K562 (cell line): ENCODE data around the gene PIK3R2. TPM values are rescaled to one million over a fixed set of nuclear protein-coding genes. Genes with fewer than 3 reads are reported as not detected.

ENCODE experiments used
- BCOR ChIP-seq: fragments of 450-650 bp; IDR thresholded peaks from 2 replicates; pipeline ENCODE4 v1.6.1; 2016
- HNRNPK ChIP-seq: fragments of 200-400 bp; formaldehyde crosslinking; IDR thresholded peaks from one replicate; pipeline ENCODE4 v1.6.1; 2018; ENCODE audit warnings: mild to moderate bottlenecking, low read depth, low read length; ENCODE audit not compliant: poor library complexity, severe bottlenecking
- HNRNPLL ChIP-seq: fragments of 200-400 bp; formaldehyde crosslinking; IDR thresholded peaks from 2 replicates; pipeline ENCODE4 v1.6.1; 2017; ENCODE audit warnings: low read length, low read depth, mild to moderate bottlenecking; ENCODE audit not compliant: poor library complexity, severe bottlenecking
- NR2C1 ChIP-seq, 2 experiments: fragments of 450-650 bp; IDR thresholded peaks; 2 replicates each; pipeline ENCODE4 v1.6.1; 2017; ENCODE audit warnings: mild to moderate bottlenecking in 2 of 2, antibody characterized with exemption in 1 of 2, inconsistent platforms in 1 of 2, missing compliant biosample characterization in 1 of 2, missing genetic modification characterization in 1 of 2
- NR3C1 ChIP-seq: sonication (generic); formaldehyde crosslinking; IDR thresholded peaks from 2 replicates; pipeline ENCODE4 v1.8.1; 2022; ENCODE audit warnings: missing genetic modification reagents
- PHTF2 ChIP-seq: fragments of 250-450 bp; sonication (Bioruptor Pico); IDR thresholded peaks from 2 replicates; pipeline ENCODE4 v1.5.0; 2021; ENCODE audit warnings: mild to moderate bottlenecking
- SMAD1 ChIP-seq: fragments of 150-350 bp; IDR thresholded peaks from 2 replicates; pipeline ENCODE4 v1.6.1; 2014; ENCODE audit warnings: low read length, low read depth; ENCODE audit not compliant: partially characterized antibody
- SNIP1 ChIP-seq: fragments of 450-650 bp; IDR thresholded peaks from 2 replicates; pipeline ENCODE4 v1.7.1; 2017; ENCODE audit warnings: low read depth, mild to moderate bottlenecking
- TGIF2 ChIP-seq: sonication (generic); formaldehyde crosslinking; IDR thresholded peaks from 2 replicates; pipeline ENCODE4 v1.8.1; 2022; ENCODE audit warnings: mild to moderate bottlenecking, missing genetic modification reagents, moderate library complexity
- ZBTB7A ChIP-seq: IDR thresholded peaks from 2 replicates; pipeline ENCODE4 v1.6.1; 2011; ENCODE audit warnings: low read depth, mild to moderate bottlenecking, low read length, moderate library complexity, borderline replicate concordance; ENCODE audit not compliant: control insufficient read depth
- polyA plus RNA-seq, 8 experiments: library from polyadenylated mRNA; depleted of rRNA in 4 of 8; stranded (reverse) in 5 of 8; unstranded in 3 of 8; fragments of >200 nt; fragmentation: Nextera tagmentation in 2 of 8; fragmentation: Illumina TruSeq in 1 of 8; extraction: Ambion mirVana in 2 of 8; extraction: Trizol in 1 of 8; gene quantifications; 2 replicates each; pipeline versions ENCODE4 v1.2.1 to v1.2.3, GENCODE V29; 2011 to 2014; ENCODE audit warnings: inconsistent platforms in 1 of 8, missing spikeins in 1 of 8
- total RNA-seq, 7 experiments: library from RNA; depleted of rRNA in 6 of 7; stranded (reverse); fragments of >200 nt in 6 of 7; fragmentation: Illumina TruSeq in 2 of 7; extraction: Trizol in 2 of 7; gene quantifications; 2 replicates each; pipeline versions ENCODE4 v1.2.1 to v1.2.3, GENCODE V29; 2011 to 2021; ENCODE audit warnings: low replicate concordance in 1 of 7
- TF ChIP-seq, protein P1 (sequence below): fragments of 450-650 bp; IDR thresholded peaks from 2 replicates; pipeline ENCODE4 v1.7.0; 2016; ENCODE audit warnings: borderline replicate concordance
- TF ChIP-seq, protein P2 (sequence below), 2 experiments: IDR thresholded peaks; 2 replicates each; pipeline ENCODE4 v1.6.1; 2012; ENCODE audit warnings: improper control_type of control experiment in 2 of 2, low read depth in 2 of 2, low read length in 2 of 2, borderline replicate concordance in 1 of 2
- TF ChIP-seq, protein P3 (sequence below): sonication (generic); formaldehyde crosslinking; IDR thresholded peaks from 2 replicates; pipeline ENCODE4 v1.8.1; 2023; ENCODE audit warnings: mild to moderate bottlenecking, missing genetic modification reagents
- TF ChIP-seq, protein P4 (sequence below): fragments of 450-650 bp; IDR thresholded peaks from 2 replicates; pipeline ENCODE4 v1.6.1; 2016; ENCODE audit warnings: mild to moderate bottlenecking
- TF ChIP-seq, protein P5 (sequence below): fragments of 450-650 bp; IDR thresholded peaks from 2 replicates; pipeline ENCODE4 v1.6.1; 2016; ENCODE audit warnings: missing biosample characterization, missing genetic modification characterization

Gene PIK3R2
- total and polyA plus RNA-seq, 9 of the 15 experiments (the other 6 are each of a cell fraction or from before 2014, with no cell fraction given): 0.39 to 37.9 (median 5.3) TPM

GRCh38 chr19:18109733-18110608 is 43.0 kb upstream of the PIK3R2 start (continued):
- TF ChIP-seq, protein P1, sequence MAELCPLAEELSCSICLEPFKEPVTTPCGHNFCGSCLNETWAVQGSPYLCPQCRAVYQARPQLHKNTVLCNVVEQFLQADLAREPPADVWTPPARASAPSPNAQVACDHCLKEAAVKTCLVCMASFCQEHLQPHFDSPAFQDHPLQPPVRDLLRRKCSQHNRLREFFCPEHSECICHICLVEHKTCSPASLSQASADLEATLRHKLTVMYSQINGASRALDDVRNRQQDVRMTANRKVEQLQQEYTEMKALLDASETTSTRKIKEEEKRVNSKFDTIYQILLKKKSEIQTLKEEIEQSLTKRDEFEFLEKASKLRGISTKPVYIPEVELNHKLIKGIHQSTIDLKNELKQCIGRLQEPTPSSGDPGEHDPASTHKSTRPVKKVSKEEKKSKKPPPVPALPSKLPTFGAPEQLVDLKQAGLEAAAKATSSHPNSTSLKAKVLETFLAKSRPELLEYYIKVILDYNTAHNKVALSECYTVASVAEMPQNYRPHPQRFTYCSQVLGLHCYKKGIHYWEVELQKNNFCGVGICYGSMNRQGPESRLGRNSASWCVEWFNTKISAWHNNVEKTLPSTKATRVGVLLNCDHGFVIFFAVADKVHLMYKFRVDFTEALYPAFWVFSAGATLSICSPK: no peak
- TF ChIP-seq, protein P2, sequence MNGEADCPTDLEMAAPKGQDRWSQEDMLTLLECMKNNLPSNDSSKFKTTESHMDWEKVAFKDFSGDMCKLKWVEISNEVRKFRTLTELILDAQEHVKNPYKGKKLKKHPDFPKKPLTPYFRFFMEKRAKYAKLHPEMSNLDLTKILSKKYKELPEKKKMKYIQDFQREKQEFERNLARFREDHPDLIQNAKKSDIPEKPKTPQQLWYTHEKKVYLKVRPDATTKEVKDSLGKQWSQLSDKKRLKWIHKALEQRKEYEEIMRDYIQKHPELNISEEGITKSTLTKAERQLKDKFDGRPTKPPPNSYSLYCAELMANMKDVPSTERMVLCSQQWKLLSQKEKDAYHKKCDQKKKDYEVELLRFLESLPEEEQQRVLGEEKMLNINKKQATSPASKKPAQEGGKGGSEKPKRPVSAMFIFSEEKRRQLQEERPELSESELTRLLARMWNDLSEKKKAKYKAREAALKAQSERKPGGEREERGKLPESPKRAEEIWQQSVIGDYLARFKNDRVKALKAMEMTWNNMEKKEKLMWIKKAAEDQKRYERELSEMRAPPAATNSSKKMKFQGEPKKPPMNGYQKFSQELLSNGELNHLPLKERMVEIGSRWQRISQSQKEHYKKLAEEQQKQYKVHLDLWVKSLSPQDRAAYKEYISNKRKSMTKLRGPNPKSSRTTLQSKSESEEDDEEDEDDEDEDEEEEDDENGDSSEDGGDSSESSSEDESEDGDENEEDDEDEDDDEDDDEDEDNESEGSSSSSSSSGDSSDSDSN (IDR thresholded peaks at IDR 0.05; ENCODE audit: borderline replicate concordance in 1 of 2, low read depth in 2 of 2, low read length in 2 of 2): peak; percentile 33 to 49; a peak in 2 of 4 replicates
- TF ChIP-seq HNRNPLL: no peak
- no peak for TF ChIP-seq NR3C1 (CRISPR knock-in tag)
- TF ChIP-seq SMAD1: no peak
- peak; percentile 21 for TF ChIP-seq BCOR
- no peak for TF ChIP-seq PHTF2 (CRISPR knock-in tag)
- TF ChIP-seq, protein P3, sequence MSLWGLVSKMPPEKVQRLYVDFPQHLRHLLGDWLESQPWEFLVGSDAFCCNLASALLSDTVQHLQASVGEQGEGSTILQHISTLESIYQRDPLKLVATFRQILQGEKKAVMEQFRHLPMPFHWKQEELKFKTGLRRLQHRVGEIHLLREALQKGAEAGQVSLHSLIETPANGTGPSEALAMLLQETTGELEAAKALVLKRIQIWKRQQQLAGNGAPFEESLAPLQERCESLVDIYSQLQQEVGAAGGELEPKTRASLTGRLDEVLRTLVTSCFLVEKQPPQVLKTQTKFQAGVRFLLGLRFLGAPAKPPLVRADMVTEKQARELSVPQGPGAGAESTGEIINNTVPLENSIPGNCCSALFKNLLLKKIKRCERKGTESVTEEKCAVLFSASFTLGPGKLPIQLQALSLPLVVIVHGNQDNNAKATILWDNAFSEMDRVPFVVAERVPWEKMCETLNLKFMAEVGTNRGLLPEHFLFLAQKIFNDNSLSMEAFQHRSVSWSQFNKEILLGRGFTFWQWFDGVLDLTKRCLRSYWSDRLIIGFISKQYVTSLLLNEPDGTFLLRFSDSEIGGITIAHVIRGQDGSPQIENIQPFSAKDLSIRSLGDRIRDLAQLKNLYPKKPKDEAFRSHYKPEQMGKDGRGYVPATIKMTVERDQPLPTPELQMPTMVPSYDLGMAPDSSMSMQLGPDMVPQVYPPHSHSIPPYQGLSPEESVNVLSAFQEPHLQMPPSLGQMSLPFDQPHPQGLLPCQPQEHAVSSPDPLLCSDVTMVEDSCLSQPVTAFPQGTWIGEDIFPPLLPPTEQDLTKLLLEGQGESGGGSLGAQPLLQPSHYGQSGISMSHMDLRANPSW (CRISPR knock-in tag): no peak
- TF ChIP-seq SNIP1: no peak
- TF ChIP-seq TGIF2: no peak; the same call in 1 of the 2 replicates
- peak; percentile 74; the same call in 1 of the 2 replicates for TF ChIP-seq ZBTB7A
- TF ChIP-seq, protein P4, sequence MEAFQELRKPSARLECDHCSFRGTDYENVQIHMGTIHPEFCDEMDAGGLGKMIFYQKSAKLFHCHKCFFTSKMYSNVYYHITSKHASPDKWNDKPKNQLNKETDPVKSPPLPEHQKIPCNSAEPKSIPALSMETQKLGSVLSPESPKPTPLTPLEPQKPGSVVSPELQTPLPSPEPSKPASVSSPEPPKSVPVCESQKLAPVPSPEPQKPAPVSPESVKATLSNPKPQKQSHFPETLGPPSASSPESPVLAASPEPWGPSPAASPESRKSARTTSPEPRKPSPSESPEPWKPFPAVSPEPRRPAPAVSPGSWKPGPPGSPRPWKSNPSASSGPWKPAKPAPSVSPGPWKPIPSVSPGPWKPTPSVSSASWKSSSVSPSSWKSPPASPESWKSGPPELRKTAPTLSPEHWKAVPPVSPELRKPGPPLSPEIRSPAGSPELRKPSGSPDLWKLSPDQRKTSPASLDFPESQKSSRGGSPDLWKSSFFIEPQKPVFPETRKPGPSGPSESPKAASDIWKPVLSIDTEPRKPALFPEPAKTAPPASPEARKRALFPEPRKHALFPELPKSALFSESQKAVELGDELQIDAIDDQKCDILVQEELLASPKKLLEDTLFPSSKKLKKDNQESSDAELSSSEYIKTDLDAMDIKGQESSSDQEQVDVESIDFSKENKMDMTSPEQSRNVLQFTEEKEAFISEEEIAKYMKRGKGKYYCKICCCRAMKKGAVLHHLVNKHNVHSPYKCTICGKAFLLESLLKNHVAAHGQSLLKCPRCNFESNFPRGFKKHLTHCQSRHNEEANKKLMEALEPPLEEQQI: no peak
- no peak for TF ChIP-seq NR2C1 (IDR thresholded peaks at IDR 0.05)
- TF ChIP-seq NR2C1 (tag; IDR thresholded peaks at IDR 0.05): 0 out of 2 replicates have a peak, but pooled peaks have one; percentile 8
- TF ChIP-seq HNRNPK: no peak
- TF ChIP-seq, protein P5, sequence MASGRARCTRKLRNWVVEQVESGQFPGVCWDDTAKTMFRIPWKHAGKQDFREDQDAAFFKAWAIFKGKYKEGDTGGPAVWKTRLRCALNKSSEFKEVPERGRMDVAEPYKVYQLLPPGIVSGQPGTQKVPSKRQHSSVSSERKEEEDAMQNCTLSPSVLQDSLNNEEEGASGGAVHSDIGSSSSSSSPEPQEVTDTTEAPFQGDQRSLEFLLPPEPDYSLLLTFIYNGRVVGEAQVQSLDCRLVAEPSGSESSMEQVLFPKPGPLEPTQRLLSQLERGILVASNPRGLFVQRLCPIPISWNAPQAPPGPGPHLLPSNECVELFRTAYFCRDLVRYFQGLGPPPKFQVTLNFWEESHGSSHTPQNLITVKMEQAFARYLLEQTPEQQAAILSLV (tag): no peak
